ENCODE data around the gene ASB3. TPM values are rescaled to one million over a fixed set of nuclear protein-coding genes. Genes with fewer than 3 reads are reported as not detected.
"Not testable (repeated sequence)": the region's sequence is repeated elsewhere in the genome, so short reads cannot be mapped to it uniquely, and the experiment has no call there.

The ASB3 gene
- polyA plus RNA-seq, 4 donors, result 28.6 to 36.3 (median 31.5) TPM

GRCh38 chr2:53744395-53745065, 42.2 kb downstream of the ASB3 start:
- DNase-seq (ENCODE audit: low read depth in 4 of 4, low spot score in 2 of 4), result no peak

GRCh38 chr2:53740170-53740569, 46.6 kb downstream of the ASB3 start:
- no peak for DNase-seq (ENCODE audit: low read depth in 4 of 4, low spot score in 2 of 4)

GRCh38 chr2:53739032-53739431, 47.7 kb downstream of the ASB3 start:
- DNase-seq (ENCODE audit: low read depth in 4 of 4, low spot score in 2 of 4), result no peak

GRCh38 chr2:53737091-53737490, 49.7 kb downstream of the ASB3 start:
- DNase-seq (ENCODE audit: low read depth in 4 of 4, low spot score in 2 of 4), result no peak

- DNase-seq (ENCODE audit: low read depth in 4 of 4, low spot score in 2 of 4), result no peak
Observed at GRCh38 chr2:53729143-53729762, 57.5 kb downstream of the ASB3 start.

- DNase-seq (ENCODE audit: low read depth in 4 of 4, low spot score in 2 of 4), result no peak
Observed at GRCh38 chr2:53727921-53728320, 58.8 kb downstream of the ASB3 start.

- no peak for DNase-seq (ENCODE audit: low read depth in 4 of 4, low spot score in 2 of 4)
Observed at GRCh38 chr2:53725662-53726061, 61.1 kb downstream of the ASB3 start.

GRCh38 chr2:53724536-53724935, 62.2 kb downstream of the ASB3 start:
- DNase-seq (ENCODE audit: low read depth in 4 of 4, low spot score in 2 of 4), result no peak

- DNase-seq (ENCODE audit: low read depth in 4 of 4, low spot score in 2 of 4), result not testable (repeated sequence)
Observed at GRCh38 chr2:53720944-53721343, 65.8 kb downstream of the ASB3 start.

GRCh38 chr2:53715568-53715967, 71.2 kb downstream of the ASB3 start:
- DNase-seq (ENCODE audit: low read depth in 4 of 4, low spot score in 2 of 4), result no peak

- DNase-seq (ENCODE audit: low read depth in 4 of 4, low spot score in 2 of 4), result no peak
Observed at GRCh38 chr2:53711271-53711780, 75.4 kb downstream of the ASB3 start.

GRCh38 chr2:53708988-53709387, 77.8 kb downstream of the ASB3 start:
- no peak for DNase-seq (ENCODE audit: low read depth in 4 of 4, low spot score in 2 of 4)

- no peak for DNase-seq (ENCODE audit: low read depth in 4 of 4, low spot score in 2 of 4)
Observed at GRCh38 chr2:53701221-53701620, 85.5 kb downstream of the ASB3 start.

- no peak for DNase-seq (ENCODE audit: low read depth in 4 of 4, low spot score in 2 of 4)
Observed at GRCh38 chr2:53697686-53698085, 89.1 kb downstream of the ASB3 start.

- no peak for DNase-seq (ENCODE audit: low read depth in 4 of 4, low spot score in 2 of 4)
Observed at GRCh38 chr2:53697092-53697491, 89.7 kb downstream of the ASB3 start.

GRCh38 chr2:53695575-53695974, 91.2 kb downstream of the ASB3 start:
- no peak for DNase-seq (ENCODE audit: low read depth in 4 of 4, low spot score in 2 of 4)

GRCh38 chr2:53694096-53694771, 92.5 kb downstream of the ASB3 start:
- no peak for DNase-seq (ENCODE audit: low read depth in 4 of 4, low spot score in 2 of 4)

- DNase-seq (ENCODE audit: low read depth in 4 of 4, low spot score in 2 of 4), result no peak
Observed at GRCh38 chr2:53690876-53691275, 95.9 kb downstream of the ASB3 start.

GRCh38 chr2:53672881-53673522, 113.8 kb downstream of the ASB3 start:
- DNase-seq (ENCODE audit: low read depth in 4 of 4, low spot score in 2 of 4), result no peak

- DNase-seq (ENCODE audit: low read depth in 4 of 4, low spot score in 2 of 4), result peak; percentile 50 to 64 (median 62)
Observed at GRCh38 chr2:53670331-53670730, 116.4 kb downstream of the ASB3 start.

GRCh38 chr2:53668624-53669026, 118.1 kb downstream of the ASB3 start:
- DNase-seq (ENCODE audit: low read depth in 4 of 4, low spot score in 2 of 4), result no peak
